Cerebellar nuclear complex (tissue), 1 donor: ENCODE data around the gene DDB1.

ENCODE experiments used
- DNase-seq, 2 experiments: peaks; one replicate each; lab custom pipeline; 2025; lab: John Stamatoyannopoulos, UW

DDB1 gene

DNA sequence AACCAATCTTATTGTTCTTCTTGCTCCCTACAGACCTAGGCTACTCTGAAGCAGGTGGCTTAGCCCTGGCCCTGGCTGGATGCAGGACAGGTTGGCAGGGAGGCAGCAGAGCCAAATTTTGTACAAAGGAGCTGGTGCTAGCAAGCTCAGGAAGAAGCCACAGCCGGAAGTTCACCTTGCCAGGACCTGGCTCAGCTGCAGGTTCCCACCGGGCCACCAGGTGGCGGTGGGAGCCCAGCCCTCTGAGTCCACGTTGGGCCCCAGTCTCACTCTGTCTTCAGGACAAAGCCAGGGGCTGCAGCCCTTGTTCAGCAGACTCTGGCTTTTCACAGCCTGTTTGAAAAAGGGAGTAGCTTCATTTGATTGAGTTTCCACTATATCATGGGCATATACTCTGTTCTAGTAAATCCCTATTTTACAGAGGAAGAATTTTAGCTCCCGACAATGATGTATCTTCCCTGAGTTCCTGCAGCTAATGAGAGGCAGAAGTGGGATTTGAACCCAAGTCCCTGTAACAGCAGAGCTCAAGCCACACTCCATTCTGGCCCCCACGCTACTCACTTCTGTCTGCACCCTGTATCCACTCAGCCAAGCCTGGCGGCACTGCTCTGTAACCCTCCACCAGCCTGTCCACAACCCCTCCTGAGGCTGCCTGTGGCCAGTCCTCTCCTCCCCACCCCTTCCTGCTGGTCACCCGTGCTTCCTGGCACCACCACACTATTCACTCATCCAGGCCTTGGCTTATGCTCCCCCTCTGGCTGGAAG is 3.4 kb upstream of the DDB1 start:
- DNase-seq, result peak; percentile 76 to 80

DNA sequence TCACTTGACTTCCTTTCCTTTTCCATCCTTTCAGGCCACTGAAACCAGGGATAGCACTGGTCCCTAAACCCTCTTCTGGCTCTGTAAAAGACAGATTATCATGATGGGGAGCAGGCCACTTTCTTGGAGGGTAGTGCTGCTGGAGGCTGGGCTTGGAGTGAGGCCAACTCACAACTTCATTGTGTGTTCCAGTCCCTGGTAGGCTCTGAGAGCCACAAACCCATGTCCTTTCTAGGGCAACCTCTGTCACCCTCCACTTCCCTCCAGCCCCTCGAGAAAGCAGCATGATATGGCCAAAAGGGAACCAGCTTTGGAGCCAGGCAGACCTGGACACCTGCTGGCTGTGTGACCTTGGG is 2.4 kb upstream of the DDB1 start:
- DNase-seq, result no peak

DNA sequence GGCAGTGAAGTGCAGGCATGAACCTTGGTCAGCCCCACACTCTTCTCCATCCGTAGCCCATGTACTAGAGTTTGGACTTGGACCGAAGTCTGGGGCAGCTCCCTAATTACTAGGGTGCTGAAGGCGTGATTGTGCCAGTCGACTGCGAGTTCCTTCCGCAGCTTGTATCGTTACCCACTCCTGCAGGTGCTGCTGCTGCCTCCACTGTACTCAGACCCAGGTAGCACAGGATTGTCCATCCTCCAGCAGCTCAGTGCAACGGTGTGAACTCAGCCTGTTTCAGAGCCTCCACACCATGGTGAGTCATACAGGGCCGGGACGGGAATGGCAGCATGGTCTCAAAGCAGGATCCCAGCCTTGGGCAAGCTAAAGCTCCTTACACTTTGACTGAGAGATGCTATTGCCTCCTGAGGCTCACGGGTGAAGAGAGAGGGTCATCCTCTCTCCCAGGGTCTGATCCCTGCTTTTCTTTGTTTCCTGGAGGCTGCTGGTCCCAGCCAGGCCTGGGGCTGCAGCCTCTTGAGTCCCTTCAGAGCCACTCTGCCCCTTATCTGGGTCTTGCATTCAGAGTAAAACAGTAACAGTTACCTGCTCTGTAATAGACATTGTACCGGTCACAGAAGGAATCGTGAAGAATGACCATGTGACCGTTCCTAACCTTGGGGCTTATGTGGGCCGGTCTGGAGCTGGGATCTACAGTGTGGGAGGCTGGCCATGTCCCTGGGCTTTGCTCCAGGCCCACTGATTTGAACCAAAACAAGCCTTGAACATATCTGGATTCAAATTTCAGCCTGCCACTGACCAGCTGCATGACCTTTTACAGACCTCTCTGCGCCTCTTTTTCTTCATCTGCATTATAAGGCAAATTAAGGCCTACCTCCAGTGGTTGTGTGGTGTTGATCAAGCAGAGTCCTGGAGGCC is 1.8 kb upstream of the DDB1 start:
- no peak for DNase-seq

DNA sequence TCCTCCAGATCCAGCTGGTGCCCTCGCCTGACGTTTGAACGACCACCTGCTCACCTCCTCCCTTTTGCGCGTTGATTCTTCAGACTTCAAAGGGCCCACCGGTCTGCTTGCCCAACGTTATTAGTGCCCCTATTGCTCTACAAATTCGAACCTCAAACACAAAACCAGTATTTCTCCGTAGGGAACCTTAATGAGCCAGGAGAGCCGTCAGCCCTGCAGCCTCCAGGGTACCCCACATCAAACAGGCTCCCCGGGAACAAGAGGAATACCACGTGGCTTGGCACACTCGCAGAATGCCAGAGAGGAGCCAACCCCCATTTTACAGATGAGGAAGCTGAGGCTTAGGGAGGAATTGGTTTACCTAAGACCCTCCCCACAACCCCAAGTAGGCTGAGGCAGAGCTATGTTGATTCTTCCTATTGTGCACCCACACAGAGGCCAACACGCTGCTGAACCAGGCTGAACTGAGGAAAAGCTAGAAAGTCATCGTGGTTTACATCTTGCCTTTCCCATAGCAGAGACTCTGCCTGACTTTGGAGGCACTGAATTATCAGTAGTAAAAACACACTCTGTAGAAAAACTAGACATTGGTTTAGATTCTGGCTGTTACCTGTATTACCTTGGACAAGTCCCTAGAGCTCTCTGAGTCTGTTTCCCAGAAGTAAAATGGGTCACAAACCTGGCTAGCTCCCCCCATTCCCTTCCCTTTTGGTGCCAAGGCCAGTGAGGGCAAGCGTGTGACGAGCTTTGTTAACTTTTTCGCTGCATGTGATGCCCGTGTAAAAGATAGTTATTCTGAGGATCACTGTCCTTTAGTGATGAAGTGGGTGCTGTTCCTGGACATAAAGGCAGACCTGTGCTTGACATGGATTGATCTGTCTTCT is 887 bp upstream of the DDB1 start:
- DNase-seq, result no peak

GRCh38 chr11:61332281-61332796 is 566 bp downstream of the DDB1 start:
- no peak for DNase-seq

DNA sequence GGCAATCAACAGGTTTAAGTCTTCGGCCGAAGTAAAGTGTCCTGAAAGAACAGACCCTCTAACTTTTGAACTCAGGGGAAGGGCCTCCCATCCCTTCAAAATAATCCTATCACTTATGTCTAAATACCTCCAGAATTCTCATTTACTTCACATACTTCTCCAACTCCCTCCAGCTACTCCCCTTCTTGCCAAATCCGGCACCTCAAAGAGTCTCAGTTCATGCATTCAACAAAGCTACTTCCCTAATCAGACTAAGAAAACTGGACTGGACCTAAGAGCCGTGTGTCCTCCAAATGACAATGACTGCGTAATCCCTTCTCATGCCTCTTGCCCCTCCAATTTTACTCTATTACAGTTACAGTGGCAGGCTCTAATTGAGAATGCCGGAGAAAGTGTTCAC is 1.3 kb downstream of the DDB1 start:
- DNase-seq, result no peak

GRCh38 chr11:61329871-61330270 is 3.0 kb downstream of the DDB1 start:
- DNase-seq, result no peak

- no peak for DNase-seq
Observed at GRCh38 chr11:61328351-61328750, 4.6 kb downstream of the DDB1 start.

GRCh38 chr11:61327669-61328071 is 5.2 kb downstream of the DDB1 start:
- no peak for DNase-seq

GRCh38 chr11:61325649-61326414 is 7.1 kb downstream of the DDB1 start:
- no peak for DNase-seq

DNA sequence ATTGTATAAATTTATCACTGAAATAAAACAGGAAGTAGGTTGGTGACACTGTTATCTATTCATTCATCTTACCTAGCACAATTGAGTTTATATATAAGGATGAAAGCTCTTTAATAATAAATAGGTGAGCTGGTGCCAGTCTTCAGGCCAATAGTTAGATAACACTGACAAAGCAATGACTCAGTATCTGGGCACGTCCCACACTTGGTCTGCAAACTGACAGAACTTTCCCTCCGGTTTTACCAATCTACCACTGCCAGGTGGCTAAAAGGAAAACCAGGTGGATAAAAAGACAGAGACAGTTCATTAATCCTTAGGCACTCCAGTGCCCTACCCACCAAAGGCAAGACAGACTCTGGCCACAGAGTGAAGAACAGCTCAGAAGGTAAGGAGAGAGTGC is 17.6 kb downstream of the DDB1 start:
- DNase-seq, result no peak

DNA sequence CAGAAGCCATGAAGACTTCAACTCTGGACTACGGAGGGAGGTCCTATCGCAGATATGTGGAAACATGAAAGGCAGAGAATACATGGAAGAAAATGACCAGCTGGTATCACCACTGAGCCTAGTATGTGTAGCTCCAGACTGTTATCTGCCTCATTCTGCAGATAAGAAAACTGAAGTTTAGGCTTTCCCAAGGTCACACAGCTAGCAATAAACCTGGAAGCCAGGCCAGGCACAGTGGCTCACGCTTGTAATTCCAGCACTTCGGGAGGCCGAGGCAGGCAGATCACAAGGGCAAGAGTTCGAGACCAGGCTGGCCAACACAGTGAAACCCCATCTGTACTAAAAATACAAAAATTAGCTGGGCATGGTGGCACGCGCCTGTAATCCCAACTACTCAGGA is 22.2 kb downstream of the DDB1 start:
- DNase-seq, result no peak

- no peak for DNase-seq
Observed at GRCh38 chr11:61309739-61310138, 23.2 kb downstream of the DDB1 start.

DNA sequence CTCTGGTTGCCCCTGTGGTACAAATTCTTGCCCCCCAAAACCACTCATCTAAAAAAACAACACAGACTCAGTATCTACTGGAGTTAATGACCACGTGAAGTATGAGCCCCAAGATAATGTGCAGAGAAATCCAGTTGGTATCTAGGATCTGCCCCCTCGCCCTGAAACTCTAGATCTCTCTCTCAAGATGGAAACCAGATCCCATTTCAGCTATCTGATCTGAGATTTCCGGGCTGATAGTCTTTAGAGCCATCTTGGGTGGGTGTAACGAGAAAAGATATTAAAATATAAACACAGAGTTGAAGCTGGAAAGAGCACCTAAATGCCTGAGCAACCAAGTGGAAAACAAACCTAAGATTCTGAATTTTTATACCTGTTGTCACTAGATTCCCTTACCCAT is 23.8 kb downstream of the DDB1 start:
- no peak for DNase-seq

DNA sequence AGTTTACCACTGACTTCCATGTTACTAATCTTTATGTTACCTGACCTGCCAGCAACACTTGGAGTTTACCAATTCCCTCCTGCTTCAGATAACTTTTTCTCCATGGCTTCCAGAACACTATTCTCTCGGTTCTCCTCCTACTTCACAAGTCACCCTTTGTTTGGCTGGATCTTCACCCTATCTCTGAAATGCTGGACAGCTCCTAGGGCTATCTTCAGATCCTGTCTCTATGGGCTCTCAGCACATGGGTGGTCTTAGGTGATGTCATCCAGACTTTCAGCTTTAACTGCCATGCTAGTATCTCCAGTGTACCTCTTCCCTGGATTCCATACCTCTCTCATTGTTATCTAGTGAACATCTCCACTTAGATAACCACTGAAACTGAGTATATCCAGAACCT is 25.6 kb downstream of the DDB1 start:
- DNase-seq, result no peak

DNA sequence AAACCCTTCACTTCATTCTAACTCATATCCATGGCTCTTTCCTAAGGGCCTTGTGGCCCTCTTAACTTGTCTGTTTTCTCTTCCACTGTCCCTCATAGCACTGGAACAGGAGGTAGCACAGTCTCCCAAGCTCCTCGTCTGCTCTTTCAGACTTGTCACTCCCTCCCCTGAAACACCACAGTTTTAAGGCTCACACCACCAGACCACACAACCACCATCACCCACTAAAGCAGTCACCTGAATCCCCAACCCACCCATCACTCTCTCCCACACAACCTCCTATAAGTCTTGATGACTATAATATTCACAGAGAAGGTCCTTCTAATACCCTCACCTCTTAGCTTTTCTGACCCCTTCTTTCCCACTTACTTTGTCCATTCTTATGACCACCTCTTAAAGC is 26.7 kb downstream of the DDB1 start:
- DNase-seq, result no peak

DNA sequence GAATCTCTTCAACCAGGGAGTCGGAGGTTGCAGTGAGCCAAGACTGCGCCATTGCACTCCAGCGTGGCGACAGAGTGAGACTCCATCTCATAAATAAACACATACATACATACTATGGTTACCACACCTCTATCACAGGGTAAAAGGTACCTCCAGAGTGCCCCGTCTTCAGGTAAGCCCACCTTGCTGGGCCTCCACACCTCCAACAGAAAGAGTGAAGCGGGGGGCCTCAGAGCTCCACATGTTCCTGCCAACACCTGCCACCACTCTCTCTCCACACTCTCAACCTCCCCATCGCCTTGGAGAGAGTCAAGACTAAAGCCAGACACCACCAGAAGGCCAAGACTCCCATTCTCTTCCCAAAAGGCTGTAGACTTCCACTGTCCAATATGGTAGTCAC is 27.5 kb downstream of the DDB1 start:
- no peak for DNase-seq

DNA sequence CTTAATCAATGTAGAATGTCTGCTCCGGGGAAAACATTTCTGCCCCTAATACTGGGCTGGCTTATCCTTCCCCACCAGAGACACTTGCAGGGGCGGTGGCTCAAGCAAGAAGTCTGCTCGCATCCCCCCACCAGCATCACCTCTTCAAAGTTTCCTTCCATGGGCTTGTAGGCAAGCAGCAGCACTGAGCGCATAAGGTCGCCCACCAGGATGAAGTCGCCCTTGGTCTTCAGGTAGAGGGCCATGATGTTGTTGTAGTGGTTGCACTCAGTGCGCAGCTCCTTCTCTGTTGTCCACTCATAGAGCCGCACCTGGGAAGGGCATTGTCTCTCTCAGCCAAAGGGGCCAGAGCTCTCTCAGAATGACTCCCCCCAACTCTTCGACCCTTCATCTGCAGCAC is 29.2 kb downstream of the DDB1 start:
- DNase-seq, result no peak

DNA sequence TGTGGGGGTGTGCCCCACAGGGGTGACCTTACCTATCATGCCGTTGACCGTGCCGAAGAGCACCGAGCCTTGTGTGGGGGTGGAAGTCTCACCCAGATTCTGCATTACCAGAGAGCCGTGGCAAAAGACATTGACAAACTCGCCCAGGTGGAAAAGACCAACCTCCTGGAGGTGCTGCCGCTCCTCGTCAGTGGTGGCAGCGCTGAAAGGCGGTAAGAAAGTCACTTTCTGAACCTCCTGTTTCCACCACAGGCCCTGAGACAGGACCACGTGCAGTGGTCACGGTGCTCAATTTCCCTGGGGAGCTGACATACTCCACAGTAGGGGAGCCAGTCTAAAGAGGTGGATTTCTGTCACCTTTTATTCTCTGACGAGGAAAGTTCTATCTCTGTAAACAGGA is 30.4 kb downstream of the DDB1 start:
- no peak for DNase-seq

DNA sequence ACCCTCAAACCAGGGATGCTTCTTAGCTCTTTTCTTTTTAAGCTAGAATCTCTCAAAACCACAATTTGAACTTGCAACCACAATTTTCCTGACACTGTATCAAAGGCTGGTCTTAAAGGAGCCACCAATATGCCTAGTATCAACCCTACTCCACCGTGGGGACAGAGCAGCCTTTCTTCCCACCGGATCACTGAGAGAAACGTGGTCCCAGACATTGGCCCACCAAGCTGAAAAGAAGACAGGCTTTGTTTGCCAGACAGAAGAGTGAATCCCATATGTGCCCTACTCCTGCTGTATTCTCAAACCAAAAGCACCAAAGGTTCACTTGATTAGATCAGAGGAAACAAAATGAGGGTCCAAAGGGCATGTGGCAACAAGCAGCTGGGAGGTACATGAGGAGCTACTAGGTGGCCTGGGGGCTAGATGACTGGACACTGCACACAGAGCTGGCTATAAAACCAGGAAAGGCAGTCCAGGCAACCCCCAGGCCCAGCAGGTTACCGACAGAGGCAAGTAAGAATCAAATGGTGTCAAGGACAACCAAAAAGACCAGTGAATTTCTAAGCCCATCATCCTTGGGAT is 34.2 kb downstream of the DDB1 start:
- no peak for DNase-seq

DNA sequence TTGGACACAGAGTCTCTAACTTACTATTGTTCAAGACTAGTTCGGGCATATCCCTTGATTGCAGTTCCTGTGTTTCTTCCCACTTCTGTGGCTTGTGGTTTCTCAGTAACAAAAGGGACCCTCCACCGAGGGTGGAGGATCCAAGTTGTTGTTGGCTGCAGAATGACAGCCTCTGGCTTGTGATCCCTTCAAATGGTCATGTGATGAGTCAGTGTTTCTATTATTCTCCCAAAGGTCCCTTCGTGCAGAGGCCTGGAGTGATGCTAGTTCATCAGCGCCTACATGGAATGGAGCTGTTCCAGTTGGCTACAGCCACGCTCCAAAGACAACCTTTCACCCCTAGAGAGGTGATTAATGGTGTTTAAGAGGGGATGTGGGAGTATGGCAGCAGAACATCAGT is 35.2 kb downstream of the DDB1 start:
- DNase-seq, result no peak
